Daoy (cell line): ENCODE results near the gene CAMSAP1. TPM values are rescaled to one million over a fixed set of nuclear protein-coding genes. Genes with fewer than 3 reads are reported as not detected.

ENCODE experiments used
- DNase-seq: peaks from one replicate; pipeline ENCODE4 v3.0.0-alpha.2; 2015; ENCODE audit warnings: low read depth
- total RNA-seq: library from RNA; depleted of rRNA; stranded (reverse); fragments of >200 nt; shearing (Covaris generic); gene quantifications from 2 replicates; pipeline ENCODE4 v1.2.3, GENCODE V29; 2014

The CAMSAP1 gene
- total RNA-seq, 1 experiment from 2014 or later = 22.7 TPM

DNA sequence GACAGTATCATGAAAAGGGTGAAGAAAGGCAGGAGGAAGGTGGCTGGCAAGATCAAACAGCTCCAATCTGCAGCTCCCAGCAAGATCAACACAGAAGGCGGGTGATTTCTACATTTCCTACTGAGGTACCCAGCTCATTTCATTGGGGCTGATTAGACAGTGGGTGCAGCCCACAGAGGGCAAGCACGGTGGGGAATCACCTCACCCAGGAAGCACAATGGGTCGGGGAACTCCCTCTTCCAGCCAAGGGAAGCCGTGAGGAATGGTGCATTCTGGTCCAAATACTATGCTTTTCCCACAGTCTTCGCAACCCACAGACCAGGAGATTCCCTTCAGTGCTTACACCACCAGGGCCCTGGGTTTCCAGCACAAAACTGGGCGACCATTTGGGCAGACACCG, 66.8 kb downstream of the CAMSAP1 start:
- DNase-seq = no peak

DNA sequence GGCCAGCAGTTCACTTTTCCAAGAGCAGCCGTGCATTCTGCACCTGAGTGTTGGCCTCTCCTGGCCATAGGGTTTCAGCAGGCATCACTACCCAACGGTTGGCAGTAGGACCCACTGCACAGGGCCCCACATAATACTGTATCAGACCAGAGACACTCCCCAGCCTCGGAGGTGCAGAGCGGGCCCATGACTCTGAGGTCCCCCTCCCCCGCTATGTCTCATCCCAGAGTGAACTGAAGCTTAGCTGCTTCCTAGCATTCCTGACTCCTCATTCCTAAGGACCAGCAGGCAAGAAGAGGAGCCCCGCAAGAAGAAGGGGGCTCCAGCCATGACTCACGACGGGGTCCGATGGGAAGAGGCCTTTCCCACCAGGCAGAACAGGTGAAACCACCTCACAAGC, 67.2 kb downstream of the CAMSAP1 start:
- DNase-seq = no peak

- DNase-seq = no peak
Observed at GRCh38 chr9:135839516-135839915, 67.8 kb downstream of the CAMSAP1 start.

DNA sequence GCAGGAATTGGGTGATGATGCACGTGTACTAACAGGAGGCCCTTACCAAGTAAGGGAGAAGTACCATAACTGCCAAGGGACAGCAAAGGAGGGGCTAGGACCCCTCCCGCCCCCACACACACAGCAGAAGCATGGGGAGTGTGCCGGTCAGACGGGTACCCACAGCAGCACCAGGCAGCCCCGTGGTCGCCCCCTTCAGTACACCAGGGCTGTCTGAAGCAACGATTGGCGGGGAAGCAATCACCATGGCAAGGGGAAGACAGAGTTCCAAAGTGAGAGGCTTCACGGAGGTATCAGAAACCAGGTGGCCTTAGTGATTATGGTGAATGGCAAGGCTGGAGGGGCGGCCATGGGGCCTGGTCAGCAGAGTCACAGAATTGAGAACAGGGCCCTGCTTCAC, 72.2 kb downstream of the CAMSAP1 start:
- no peak for DNase-seq

DNA sequence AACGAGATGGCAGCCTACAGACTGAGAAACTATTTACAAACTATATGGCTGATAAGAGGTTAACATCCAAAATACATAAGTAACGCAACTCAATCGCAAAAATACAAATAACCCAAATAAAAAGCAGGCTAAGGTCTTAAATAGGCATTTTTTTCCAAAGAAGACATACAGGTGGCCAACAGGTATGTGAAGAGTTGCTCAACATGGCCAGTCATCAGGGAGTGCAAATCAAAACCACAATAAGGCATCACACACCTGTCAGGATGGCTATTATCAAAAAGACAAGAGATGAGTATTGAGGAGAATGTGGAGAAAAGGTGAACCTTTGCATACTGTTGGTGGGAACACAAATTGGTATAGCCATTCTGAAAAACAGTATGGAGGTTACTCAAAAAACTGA, 73.5 kb downstream of the CAMSAP1 start:
- DNase-seq = no peak

- DNase-seq = no peak
Observed at GRCh38 chr9:135830496-135830895, 76.8 kb downstream of the CAMSAP1 start.

GRCh38 chr9:135828656-135829055, 78.7 kb downstream of the CAMSAP1 start:
- DNase-seq = no peak

DNA sequence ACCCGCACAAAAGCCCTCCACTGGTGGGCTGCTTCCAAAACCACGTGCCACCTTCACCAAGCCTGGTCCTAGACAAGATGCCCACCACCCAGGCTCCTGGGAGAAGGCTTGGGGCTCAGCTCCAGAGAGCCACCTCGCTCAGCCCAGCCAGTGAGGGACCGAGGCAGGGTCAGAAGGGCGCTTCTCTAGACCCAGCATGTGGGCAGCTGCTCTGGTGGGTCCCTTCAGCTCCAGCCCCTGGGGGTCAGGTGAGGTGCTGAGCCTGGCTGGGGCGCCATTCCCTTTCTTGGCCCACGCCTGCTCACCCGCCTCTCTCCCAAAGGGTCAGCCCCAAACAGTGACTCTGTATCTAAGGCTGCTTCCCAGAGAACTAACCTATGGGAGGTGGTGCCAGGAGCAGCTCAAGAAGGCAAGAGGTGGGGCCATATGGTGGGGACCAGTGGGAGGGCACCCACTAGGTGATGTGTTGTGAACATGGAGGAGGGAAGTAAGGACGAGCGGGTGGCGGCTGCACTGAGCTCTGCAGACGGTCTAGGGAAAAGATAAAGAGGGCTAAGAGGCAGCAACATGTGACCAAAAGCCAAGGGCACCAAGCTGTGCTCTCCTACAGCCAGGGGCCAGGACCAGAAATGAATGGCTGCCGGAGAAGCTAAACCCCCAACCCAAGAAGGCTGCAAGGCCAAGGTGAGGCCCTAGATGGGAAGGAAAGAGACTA, 79.3 kb downstream of the CAMSAP1 start:
- no peak for DNase-seq

DNA sequence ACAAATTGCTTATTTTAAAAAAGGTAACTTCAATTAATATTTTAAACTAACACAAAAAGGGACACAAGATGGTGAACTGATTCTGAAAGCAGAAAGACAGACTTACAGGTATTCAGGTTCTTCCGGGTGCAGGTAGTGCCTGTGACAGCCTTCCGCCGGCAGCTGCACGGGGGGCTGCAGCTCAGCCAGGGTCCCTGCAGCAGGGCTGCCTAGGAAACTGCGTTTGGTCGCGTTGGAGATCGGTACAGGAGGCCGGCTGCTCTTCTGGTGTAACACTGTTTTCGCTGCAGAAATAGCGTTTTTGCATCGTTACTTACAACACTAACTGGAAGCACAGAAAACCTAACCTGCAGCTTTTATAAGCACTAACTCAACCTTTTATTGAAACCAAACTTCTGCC, 80.0 kb downstream of the CAMSAP1 start:
- DNase-seq = no peak

- DNase-seq = no peak
Observed at GRCh38 chr9:135826188-135826545, 81.2 kb downstream of the CAMSAP1 start.

GRCh38 chr9:135825435-135826187, 81.7 kb downstream of the CAMSAP1 start:
- DNase-seq = no peak

GRCh38 chr9:135823036-135823435, 84.3 kb downstream of the CAMSAP1 start:
- DNase-seq = no peak

DNA sequence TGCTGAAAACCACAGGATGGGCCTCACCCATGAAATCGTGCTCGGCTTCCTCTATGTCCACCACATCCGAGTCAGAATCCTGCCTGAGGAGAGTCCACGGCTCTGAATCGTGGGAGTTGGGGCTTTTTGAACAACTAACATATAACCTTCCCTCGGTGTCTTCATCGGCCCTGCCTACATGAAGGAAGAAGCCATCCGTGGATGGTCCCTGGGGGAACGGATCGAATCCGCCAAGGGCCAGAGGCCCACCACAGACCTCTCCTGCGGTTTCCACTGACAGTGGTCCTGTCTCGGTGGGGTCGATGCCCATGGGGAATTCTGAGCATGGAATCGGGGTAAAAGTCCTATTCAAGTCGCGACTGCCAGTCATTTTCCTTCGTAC, 85.0 kb downstream of the CAMSAP1 start:
- no peak for DNase-seq

- DNase-seq = no peak
Observed at GRCh38 chr9:135821733-135822373, 85.5 kb downstream of the CAMSAP1 start.

GRCh38 chr9:135821116-135821515, 86.2 kb downstream of the CAMSAP1 start:
- DNase-seq = no peak

- DNase-seq = no peak
Observed at GRCh38 chr9:135820661-135821060, 86.7 kb downstream of the CAMSAP1 start.

- DNase-seq = no peak
Observed at GRCh38 chr9:135819905-135820304, 87.4 kb downstream of the CAMSAP1 start.

DNA sequence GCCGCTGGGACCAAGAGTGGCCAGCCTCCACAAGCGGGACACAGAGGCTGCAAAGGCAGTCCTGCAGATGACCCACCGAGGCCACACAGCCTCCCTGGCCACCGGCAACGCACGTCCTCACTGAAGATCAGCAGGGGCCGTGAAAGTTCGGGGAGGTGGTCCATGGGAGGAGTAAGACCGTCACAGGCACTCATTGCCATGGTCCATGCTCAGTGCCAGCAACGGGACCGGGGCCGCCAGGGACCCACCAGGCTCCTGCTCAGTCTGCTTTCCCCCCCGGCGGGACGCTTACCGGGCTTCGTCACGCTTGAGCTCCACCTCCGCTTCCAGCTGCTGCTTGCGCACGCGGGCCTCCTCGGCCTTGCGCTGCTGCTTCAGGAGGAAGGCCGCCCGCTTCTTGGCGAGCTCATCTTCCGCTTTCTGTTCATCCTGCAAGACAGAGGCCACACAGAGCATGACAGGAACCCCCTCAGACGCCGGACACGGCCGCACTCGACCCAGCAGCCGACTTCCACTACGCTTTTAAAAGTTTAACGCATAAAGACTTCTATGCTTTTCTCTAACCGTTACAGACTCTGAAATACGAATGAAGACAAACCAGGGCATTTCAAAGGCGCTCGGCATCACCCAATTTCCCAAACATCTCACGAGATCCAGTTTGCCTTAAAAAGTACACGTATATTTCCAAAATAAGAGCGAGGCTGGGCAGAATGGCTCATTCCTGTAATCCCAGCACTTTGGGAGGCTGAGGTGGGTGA, 88.4 kb downstream of the CAMSAP1 start:
- DNase-seq = no peak

DNA sequence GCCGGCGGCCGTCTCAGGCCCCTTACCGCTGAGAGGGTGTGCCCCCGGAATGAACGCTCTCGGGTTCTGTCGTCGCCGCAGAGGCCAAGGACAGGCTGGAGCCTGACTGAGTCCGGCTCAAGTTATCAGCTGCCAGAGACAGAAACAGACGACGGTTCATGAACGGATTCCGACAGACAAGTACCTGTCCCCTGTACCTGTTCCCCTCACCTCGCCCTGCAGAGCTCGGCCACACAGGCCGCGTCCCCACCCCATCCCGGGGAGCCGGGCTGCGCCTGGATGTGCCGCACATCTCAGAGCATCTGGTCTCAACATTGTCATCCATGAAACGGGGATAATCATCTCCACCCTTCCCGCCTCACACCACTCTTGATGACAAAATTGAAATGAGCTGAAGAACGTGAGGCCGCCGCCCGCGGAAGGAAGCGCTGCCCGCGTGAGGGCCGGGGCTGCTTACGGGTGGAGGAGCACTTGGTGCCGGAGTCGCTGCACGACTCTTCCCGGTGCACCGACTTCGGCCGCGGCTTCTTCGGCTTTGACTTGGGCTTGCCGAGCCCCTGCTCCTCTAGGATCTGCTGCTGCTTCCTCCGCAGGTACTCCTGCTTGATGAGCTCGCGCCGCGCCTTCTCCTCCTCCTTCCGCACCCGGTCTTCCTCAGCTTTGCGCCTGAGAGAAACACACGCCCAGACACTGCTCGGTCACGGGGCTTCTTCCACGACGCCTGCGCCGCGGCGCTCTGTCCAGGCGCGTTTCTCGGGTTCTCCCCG, 89.2 kb downstream of the CAMSAP1 start:
- no peak for DNase-seq

- no peak for DNase-seq
Observed at GRCh38 chr9:135816651-135816970, 90.7 kb downstream of the CAMSAP1 start.

DNA sequence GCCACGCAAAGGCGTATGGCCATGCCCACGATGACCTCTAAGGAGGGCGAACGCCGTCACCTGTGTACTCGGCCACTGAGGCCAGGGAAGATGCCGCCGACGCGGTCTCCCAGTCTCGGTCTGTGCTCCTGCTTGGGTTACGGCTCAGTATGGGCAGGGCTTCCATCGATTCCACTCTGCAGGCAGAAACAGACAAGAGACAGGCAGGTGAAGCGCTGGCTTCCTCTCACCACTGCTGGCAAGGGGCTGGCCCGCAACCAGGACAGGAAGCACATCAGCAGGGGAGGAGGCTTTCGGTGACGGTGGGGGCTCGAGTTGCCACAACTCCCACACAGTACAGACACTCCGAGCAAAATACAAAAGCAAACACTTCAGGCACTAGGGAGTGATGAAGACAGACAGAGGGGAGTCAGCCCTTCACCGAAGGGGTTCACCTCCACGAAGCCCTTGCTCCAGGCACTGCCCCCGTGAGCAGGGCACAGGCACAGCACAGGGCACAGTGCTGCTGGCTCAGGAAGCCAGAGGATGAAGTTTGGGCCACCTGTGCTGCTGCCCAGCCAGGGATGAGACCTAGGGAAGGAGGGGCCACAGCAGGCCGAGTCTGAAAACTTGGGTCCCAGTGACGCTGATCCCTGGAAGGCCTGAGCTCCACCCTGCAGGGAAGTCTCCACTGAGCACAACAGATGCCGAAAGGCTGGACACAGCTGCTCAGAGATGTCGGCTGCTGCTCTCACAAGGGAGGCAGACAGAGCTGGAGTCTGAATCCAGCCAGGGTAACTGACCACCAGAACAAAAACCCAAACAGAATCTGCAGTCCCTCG, 91.3 kb downstream of the CAMSAP1 start:
- no peak for DNase-seq
